ENCODE data around the gene SESN1. TPM values are rescaled to one million over a fixed set of nuclear protein-coding genes. Genes with fewer than 3 reads are reported as not detected.

Gene SESN1
- total RNA-seq, 1 donor from 2014 or later: 31.5 TPM

- DNase-seq: peak; percentile 9
Measured at GRCh38 chr6:109059153-109059552, 35.5 kb downstream of the SESN1 start.

GRCh38 chr6:109058620-109059019, 36.0 kb downstream of the SESN1 start:
- DNase-seq: no peak

DNA sequence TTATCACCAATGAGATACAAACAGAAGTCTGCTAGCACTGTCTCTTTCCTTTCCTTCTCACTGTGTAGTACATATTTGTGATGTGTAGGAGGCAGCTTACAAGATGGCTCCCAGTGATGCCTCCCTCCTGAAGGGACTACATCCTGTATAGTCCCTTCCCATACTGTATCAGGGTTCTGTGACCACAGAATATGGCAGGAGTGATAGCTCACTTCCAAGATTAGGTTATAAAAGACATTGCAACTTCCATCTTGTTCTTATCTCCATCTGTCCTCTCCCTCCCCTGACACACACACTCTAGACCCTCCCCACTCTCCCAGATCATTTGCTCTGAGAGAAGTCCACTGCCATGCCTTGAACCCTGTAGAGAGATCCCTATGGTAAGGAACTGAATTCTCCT, 38.0 kb downstream of the SESN1 start:
- no peak for DNase-seq

DNA sequence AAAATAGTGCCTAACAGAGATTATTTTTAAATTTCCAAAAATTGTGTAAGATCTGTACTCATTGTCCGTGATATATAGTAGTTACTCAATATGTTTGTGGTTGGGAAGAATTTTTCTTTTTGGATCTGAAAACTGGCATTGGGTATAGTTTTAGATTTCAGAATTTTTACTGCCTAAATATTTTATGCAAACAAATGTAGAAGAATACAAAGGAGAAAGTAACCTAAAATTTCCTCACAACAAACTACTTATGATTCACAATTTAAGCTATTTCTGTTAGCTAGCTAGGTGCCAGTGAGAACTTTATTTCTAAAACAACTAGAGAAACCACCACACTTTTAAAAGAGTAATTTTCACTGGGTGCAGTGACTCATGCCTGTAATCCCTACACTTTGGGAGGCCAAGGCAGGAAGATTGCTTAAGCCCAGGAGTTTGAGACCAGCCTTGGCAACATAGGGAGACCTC, 38.8 kb downstream of the SESN1 start:
- DNase-seq: no peak

DNA sequence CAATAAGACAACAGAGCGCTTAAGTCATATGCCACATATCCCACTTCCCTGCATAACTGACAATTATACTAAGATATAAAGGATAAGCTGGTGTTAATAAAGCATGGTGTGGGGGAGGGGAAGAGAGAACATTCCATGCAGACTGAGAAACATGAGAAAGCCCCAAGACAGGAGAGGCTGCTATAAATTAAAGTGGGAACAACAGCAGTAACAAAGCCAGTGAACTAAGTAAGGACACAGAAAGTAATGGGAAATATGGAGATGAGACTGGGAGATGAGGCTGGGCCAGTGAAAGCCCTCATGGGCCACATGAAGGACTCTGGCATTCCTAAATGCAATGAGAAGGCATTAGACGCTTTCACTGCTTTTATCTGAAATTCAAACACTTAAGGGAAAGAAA, 41.3 kb downstream of the SESN1 start:
- no peak for DNase-seq

DNA sequence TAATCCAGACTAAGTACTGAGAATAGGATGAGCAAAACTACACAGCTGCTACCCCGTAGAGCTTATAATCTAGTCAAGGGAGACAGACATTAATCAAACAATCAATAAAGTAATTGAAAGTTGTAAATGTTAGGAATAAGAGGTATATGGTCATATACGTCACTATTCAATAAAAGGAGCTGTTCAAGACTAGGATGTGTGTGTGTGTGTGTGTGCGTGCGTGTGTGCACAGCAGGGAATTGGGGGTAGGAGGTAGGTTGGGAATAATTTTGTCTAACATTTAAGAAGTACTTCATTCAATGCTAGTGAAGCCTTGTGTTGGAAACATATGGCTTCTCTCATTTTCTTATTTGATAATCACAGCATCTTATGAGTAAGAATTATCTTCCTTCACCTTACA, 41.8 kb downstream of the SESN1 start:
- DNase-seq: no peak

DNA sequence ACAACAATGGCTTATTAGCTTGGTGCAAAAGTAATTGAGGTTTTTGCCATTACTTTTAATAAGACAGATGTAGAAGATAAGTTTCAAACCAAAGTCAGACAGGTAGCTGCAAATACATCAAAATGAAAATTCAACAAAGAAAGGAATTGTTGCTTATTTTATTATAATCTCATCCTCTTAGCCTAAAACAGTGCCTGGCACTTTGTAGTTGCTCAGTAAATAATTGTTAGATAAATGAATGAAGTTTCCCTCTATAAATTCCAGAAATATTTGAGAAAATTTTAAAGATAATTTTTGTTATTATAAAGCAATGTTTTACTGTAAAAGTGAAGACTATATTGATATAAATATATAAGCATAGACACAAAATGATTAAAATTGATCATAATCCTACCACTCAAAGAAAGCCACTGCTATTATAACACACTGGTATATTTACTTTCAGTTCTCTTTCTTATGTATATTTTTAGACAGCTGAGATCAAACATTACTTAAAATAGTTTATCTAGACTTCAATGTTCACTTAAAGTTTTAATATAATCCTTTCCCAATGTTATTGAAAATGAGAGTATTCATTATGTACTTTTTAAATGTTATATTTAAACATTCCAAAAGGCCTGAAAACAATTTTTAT, 42.5 kb downstream of the SESN1 start:
- DNase-seq: no peak

- no peak for DNase-seq
Measured at GRCh38 chr6:109051301-109052017, 43.2 kb downstream of the SESN1 start.

- no peak for DNase-seq
Measured at GRCh38 chr6:109050447-109051102, 44.1 kb downstream of the SESN1 start.

- DNase-seq: no peak
Measured at GRCh38 chr6:109050012-109050411, 44.6 kb downstream of the SESN1 start.

- no peak for DNase-seq
Measured at GRCh38 chr6:109048670-109049415, 45.8 kb downstream of the SESN1 start.

GRCh38 chr6:109048176-109048575, 46.5 kb downstream of the SESN1 start:
- DNase-seq: no peak

DNA sequence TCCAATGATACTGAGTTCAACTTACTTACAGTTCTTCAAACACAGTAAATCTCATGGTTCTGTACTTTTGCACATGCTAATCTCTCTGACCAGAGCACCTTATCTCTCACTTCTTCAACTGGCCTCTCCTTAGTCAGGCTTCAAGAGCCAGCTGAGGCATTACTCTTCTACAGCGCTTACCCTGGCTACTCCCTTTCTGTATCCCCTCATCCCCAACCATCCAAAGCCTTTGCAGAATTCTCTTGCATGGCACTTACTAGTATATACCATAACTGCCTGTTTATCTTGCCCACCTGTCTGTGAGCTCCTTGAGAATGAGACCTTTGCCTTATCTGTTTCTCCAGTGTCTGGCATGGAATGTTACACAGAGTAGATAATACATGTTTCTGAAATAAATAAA, 49.2 kb downstream of the SESN1 start:
- no peak for DNase-seq

GRCh38 chr6:109039795-109040194, 54.9 kb downstream of the SESN1 start:
- DNase-seq: no peak

DNA sequence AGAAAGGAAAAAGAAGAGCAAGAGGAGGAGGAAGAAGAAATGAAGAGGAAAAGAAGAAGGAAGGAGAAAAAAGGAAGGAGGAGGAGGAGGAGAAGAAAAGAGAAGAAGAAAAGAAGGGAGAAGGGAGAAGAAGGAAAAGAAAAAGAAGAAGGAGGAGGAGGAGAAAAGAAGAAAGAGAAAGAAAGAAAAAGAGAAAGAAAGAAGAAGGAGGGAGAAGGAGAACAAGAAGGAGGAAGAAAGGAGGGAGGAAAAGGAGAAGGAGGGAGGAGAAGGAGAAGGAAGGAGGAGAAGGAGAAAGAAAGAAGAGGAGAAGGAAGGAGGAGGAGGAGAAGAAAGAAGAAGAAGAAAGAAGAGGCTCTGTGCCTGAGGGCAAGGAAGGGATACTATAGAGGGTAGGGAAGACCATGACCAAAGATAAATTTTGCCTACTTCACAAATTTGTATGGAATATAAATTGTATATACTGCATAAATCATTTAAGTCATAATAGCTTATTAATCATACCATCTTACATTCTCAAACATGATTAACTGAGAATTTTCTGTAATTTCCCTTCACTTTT, 55.7 kb downstream of the SESN1 start:
- no peak for DNase-seq

- DNase-seq: no peak
Measured at GRCh38 chr6:109036574-109037294, 57.9 kb downstream of the SESN1 start.

DNA sequence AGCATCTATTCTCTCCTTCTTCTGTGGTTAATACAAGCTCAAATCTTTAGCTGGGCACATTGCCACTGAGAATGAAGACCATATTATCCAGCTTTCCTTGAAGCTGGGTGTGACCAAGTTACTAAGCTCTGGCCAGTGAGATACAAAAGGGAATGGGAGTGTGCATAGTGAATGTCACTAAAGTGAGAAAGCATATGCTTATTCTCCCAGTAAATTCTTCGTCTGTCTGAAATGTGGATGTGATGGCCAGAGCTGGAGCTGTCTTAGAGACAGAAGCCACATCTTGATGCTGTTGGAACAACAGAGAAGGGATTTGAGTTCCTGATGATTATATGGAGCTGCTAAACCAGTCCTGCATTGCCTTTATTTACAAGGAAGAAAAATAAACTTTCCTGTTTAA, 60.1 kb downstream of the SESN1 start:
- DNase-seq: no peak

- no peak for DNase-seq
Measured at GRCh38 chr6:109033655-109034054, 61.0 kb downstream of the SESN1 start.

GRCh38 chr6:109031416-109031815, 63.2 kb downstream of the SESN1 start:
- no peak for DNase-seq

DNA sequence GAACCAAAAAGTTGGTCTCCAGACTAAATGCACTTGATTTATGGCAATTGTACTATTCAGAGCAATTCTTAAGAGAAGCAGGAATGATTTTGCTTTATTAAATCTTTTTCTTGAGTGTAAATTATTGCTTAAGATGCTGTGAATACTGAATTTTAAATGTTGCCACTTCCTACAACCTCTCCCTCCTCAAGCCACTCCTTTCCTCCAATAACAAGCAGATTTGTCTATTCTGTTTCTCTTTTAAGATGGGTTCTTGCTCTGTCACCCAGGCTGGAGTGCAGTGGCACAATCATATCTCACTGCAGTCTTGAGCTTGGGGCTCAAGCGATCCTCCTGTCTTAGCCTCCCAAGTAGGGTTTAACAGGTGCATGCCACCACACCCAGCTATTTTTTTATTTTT, 65.3 kb downstream of the SESN1 start:
- DNase-seq: no peak

DNA sequence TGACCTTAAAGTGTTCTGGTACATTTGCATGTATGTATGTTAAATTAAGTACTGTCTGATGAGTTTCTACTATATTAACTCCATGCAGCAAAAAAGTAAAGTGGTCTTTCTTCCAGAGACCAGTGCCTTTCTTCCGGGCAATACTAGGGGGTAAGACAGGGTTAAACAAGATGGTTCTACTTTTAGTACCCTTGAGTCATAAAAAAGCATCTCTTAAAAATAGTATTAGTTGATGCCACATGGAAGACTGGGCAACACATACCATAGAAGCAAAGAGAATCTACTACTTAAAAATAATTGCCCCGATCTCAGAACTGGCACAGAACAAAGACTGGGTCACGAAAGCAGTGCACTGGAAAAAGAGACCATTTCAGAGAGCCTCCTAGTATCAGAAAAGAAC, 66.2 kb downstream of the SESN1 start:
- DNase-seq: no peak

GRCh38 chr6:109027964-109028363, 66.7 kb downstream of the SESN1 start:
- no peak for DNase-seq
